Measurements from ENCODE around the gene SUOX.
A peak's percentile ranks its signal among the peaks of the same experiment; 100 is the strongest.

Gene SUOX

DNA sequence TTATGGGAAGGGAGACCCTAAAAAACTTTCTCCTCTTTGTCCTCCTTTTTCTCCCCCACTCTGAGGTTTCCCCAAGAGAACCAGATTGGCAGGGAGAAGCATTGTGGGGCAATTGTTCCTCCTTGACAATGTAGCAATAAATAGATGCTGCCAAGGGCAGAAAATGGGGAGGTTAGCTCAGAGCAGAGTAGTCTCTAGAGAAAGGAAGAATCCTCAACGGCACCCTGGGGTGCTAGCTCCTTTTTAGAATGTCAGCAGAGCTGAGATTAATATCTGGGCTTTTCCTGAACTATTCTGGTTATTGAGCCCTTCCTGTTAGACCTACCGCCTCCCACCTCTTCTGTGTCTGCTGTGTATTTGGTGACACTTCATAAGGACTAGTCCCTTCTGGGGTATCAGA is 40.1 kb downstream of the SUOX start:
- H3K4me3 ChIP-seq (ENCODE audit: low read depth, low read length): no peak overlapping the region
- TF ChIP-seq, protein P1, sequence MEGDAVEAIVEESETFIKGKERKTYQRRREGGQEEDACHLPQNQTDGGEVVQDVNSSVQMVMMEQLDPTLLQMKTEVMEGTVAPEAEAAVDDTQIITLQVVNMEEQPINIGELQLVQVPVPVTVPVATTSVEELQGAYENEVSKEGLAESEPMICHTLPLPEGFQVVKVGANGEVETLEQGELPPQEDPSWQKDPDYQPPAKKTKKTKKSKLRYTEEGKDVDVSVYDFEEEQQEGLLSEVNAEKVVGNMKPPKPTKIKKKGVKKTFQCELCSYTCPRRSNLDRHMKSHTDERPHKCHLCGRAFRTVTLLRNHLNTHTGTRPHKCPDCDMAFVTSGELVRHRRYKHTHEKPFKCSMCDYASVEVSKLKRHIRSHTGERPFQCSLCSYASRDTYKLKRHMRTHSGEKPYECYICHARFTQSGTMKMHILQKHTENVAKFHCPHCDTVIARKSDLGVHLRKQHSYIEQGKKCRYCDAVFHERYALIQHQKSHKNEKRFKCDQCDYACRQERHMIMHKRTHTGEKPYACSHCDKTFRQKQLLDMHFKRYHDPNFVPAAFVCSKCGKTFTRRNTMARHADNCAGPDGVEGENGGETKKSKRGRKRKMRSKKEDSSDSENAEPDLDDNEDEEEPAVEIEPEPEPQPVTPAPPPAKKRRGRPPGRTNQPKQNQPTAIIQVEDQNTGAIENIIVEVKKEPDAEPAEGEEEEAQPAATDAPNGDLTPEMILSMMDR (IDR thresholded peaks at IDR 0.05; ENCODE audit: borderline replicate concordance, insufficient read depth, low read depth, low read length): no peak

DNA sequence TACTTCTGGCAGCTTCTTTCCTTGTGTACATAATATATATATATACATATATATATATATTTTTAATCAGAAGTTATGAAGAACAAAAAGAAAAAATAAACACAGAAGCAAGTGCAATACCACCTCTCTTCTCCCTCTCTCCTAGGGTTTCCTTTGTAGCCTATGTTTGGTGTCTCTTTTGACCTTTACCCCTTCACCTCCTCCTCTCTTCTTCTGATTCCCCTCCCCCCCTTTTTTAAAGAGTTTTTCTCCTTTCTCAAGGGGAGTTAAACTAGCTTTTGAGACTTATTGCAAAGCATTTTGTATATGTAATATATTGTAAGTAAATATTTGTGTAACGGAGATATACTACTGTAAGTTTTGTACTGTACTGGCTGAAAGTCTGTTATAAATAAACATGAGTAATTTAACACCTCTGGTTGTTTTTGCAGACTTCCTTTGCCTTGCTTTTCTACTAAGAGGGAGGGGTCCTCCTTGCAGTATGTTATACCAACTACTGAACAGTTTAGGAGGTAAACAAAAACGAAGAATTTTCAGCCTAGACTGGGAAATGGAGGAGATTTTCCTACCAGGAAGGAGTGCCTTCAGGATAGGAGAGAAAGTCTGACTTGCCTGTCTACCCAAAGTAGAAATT is 41.1 kb downstream of the SUOX start:
- TF ChIP-seq, protein P1 (IDR thresholded peaks at IDR 0.05; ENCODE audit: borderline replicate concordance, insufficient read depth, low read depth, low read length): no peak
- no peak overlapping the region for H3K4me3 ChIP-seq (ENCODE audit: low read depth, low read length)

DNA sequence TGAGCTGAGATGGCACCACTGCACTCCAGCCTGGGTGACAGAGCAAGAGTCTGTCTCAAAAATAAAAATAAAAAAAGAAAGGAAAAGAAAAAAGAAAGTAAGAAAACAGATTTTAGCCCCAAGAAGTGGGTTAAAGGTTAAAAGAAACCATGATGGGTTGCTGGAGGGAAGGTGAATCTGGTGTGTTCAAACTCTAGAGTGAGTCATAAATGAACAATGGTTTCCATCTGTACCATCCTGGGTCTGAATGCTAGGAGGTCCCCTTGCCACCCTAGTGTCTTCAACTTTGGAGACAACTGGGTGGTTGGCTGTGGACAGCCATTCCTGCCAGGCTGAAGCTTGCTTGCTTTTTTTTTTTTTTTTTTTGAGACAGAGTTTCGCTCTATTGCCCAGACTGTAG is 43.1 kb downstream of the SUOX start:
- TF ChIP-seq, protein P1 (IDR thresholded peaks at IDR 0.05; ENCODE audit: borderline replicate concordance, insufficient read depth, low read depth, low read length): no peak
- no peak overlapping the region for H3K4me3 ChIP-seq (ENCODE audit: low read depth, low read length)

DNA sequence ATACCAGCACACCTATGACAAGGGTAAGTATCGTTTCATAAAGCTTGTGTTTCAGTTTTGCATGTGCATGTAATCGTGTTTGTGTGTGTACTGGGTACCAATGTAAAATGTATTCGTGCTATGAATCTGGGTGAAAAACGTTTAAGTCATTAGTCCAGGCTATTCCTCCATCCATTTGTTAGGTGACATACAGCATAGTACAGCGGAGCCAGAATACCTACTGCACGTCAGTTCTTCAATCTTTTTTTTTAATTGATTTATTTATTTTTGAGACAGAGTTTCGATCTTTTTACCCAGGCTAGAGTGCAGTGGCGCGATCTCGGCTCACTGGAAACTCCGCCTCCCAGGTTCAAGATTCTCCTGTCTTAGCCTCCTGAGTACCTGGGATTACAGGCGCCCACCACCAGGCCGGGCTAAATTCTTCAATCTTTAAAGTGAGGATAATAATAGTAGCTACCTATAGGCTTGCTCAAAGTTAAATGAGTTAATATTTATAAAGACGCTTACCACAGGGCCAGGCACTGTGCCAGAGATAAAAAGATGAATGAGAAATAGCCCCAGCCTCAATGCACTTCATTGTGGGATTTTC is 44.0 kb downstream of the SUOX start:
- TF ChIP-seq, protein P1 (IDR thresholded peaks at IDR 0.05; ENCODE audit: borderline replicate concordance, insufficient read depth, low read depth, low read length): no peak

DNA sequence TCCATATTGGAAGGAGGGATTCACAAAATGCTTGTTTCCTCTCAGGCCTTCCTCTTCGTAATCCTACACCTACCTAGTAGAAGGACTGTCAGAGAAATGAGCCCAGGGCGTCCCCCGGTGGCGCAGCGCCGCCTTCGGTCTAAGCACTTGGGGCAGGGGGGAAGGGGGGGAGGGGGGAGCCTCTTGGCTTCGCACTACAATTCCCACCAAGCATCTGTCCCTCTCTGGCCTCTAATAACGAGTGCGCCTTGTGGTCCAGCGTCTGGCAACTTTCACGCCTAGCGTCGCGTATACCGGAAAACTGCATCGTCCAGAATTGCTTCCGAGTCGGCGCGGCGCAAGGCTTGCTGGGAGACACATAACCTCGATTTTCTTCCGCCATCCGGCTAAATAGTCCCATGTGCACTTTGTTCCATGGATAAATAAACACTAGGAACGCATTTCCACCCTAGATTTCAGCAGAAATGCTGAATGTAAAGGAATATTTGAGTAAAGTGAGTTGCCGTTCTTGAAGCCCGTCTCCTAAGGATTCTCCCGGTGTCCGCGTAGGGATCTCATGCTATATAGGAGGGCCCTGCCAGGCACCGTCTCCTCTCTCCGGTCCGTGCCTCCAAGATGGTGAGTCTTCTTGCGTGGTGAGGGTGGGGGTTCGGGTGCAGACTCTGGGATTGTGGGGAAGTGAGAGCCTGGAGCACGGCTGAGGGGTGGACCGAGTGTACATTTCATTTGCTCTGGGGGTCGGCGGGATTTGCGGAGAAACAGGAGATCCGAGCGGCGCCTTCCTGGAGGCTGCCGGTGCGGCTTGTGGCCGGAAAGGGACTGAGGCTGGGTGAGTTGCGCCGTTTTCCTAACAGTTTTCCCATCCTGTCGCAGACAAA is 44.7 kb downstream of the SUOX start, which contains the start of gene RPS26:
TSS of gene RPS26 (plus strand) at position 367 of the 878 bp plus-strand sequence. CDS start at position 616, 249 bp downstream.
- H3K4me3 ChIP-seq (ENCODE audit: low read depth, low read length): peak within 1 kb of the TSS; percentile 81
- TF ChIP-seq, protein P1 (IDR thresholded peaks at IDR 0.05; ENCODE audit: borderline replicate concordance, insufficient read depth, low read depth, low read length): peak; percentile 54; the same call in 1 of the 2 replicates

More for the DNA sequence above, 44.0 kb downstream of the SUOX start:
- H3K4me3 ChIP-seq (ENCODE audit: low read depth, low read length): peak overlapping the region; percentile 42

DNA sequence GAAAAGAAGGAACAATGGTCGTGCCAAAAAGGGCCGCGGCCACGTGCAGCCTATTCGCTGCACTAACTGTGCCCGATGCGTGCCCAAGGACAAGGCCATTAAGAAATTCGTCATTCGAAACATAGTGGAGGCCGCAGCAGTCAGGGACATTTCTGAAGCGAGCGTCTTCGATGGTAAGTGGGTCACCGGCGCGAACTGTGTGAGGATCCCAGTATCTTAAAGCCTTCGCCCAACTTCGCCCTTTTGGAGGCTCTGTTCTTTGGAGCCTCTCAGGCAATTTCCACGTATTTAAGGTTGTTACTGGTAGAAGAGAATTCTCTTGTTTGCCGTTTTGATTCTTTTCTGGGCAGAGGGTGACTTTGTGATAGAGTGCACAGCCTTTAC is 45.3 kb downstream of the SUOX start:
- H3K4me3 ChIP-seq (ENCODE audit: low read depth, low read length): peak overlapping the region; percentile 81

DNA sequence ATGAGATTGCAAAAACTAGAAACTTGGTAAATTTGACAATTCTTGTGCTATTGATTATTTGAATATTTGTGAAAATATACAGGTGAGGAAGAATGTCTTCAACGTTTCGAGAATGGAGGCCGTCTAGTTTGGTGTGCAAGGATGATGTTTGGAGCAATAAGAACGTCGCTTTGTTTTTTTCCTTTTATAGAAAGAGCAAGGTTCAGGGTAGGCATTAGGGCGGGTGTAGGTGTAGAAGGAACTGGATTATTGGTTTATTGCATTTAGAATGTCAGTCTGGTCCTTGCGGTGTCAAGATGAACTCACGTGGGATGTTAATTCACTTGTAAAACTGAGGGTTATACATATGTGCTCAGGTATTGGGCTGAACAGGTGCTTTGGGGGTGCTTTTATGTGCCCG is 45.8 kb downstream of the SUOX start:
- peak overlapping the region; percentile 81 for H3K4me3 ChIP-seq (ENCODE audit: low read depth, low read length)
- TF ChIP-seq, protein P1 (IDR thresholded peaks at IDR 0.05; ENCODE audit: borderline replicate concordance, insufficient read depth, low read depth, low read length): no peak

Data from GM12875 (cell line).